RWPE2 (cell line): Measurements from ENCODE around the gene PLPP4.

Experiments used
- ATAC-seq: fragments of 200-7000 bp; cut with Tn5 transposase; 3 replicates; pipeline ENCODE4 v1.9.1; 2021; ENCODE audit warnings: low read depth
- DNase-seq: peaks from one replicate; pipeline ENCODE4 v3.0.0-alpha.2; 2020; ENCODE audit warnings: low spot score
- H3K27ac ChIP-seq: fragments of 450-650 bp; 2 replicates; pipeline ENCODE4 v1.5.1; 2017; ENCODE audit warnings: mild to moderate bottlenecking; ENCODE audit not compliant: poor library complexity, severe bottlenecking
- H3K27me3 ChIP-seq: fragments of 250-450 bp; sonication (Bioruptor Pico); 2 replicates; pipeline ENCODE4 v1.5.1; 2021; ENCODE audit warnings: mild to moderate bottlenecking, moderate library complexity; ENCODE audit not compliant: insufficient read depth, poor library complexity, severe bottlenecking
- H3K36me3 ChIP-seq: fragments of 250-450 bp; sonication (Bioruptor Pico); 2 replicates; pipeline ENCODE4 v1.5.1; 2020; ENCODE audit warnings: low read depth, mild to moderate bottlenecking, moderate library complexity
- H3K4me1 ChIP-seq: fragments of 250-450 bp; sonication (Bioruptor Pico); 2 replicates; pipeline ENCODE4 v1.5.1; 2021; ENCODE audit warnings: mild to moderate bottlenecking, moderate library complexity; ENCODE audit not compliant: insufficient read depth, poor library complexity, severe bottlenecking
- H3K4me3 ChIP-seq: fragments of 250-450 bp; sonication (Bioruptor Pico); 2 replicates; pipeline ENCODE4 v1.5.1; 2021; ENCODE audit warnings: mild to moderate bottlenecking, moderate library complexity; ENCODE audit not compliant: severe bottlenecking
- H3K9me3 ChIP-seq: fragments of 250-450 bp; sonication (Bioruptor Pico); 2 replicates; pipeline ENCODE4 v1.5.1; 2021; ENCODE audit warnings: mild to moderate bottlenecking, moderate library complexity; ENCODE audit not compliant: severe bottlenecking
- CTCF ChIP-seq: fragments of 450-650 bp; IDR thresholded peaks from one replicate; pipeline ENCODE4 v1.5.1; 2017; ENCODE audit warnings: mild to moderate bottlenecking, moderate library complexity; ENCODE audit not compliant: poor library complexity, severe bottlenecking

The PLPP4 gene

GRCh38 chr10:120428754-120429153, 28.3 kb upstream of the PLPP4 start:
- Histone ChIP-seq H3K4me1 (no peaks in the 10 kb centered on the region), H3K4me3 (no peak overlapping the region), H3K36me3 (no peaks in the 10 kb centered on the region), H3K27ac (no peak overlapping the region), H3K9me3 (no peaks in the 10 kb centered on the region), H3K27me3 (no peaks in the 10 kb centered on the region)
- TF ChIP-seq CTCF, result no peak
- DNase-seq, result no peak
- no peak for ATAC-seq

GRCh38 chr10:120429395-120429794, 27.6 kb upstream of the PLPP4 start:
- H3K4me1 ChIP-seq, result no peaks in the 10 kb centered on the region
- H3K9me3 ChIP-seq, result no peaks in the 10 kb centered on the region
- no peak for TF ChIP-seq CTCF
- H3K4me3 ChIP-seq, result no peak overlapping the region
- no peak overlapping the region for H3K27ac ChIP-seq
- no peaks in the 10 kb centered on the region for H3K36me3 ChIP-seq
- DNase-seq (no peak), ATAC-seq (no peak)
- no peaks in the 10 kb centered on the region for H3K27me3 ChIP-seq

- Histone ChIP-seq H3K36me3 (no peaks in the 10 kb centered on the region), H3K27me3 (no peaks in the 10 kb centered on the region), H3K4me1 (no peaks in the 10 kb centered on the region), H3K4me3 (no peak overlapping the region), H3K9me3 (no peaks in the 10 kb centered on the region), H3K27ac (no peak overlapping the region)
- no peak for TF ChIP-seq CTCF
- ATAC-seq, result no peak
- no peak for DNase-seq
Observed at GRCh38 chr10:120431251-120431651, 25.8 kb upstream of the PLPP4 start.

GRCh38 chr10:120432209-120432608, 24.8 kb upstream of the PLPP4 start:
- Histone ChIP-seq H3K4me3 (no peak overlapping the region), H3K27ac (no peak overlapping the region), H3K27me3 (no peaks in the 10 kb centered on the region), H3K4me1 (no peaks in the 10 kb centered on the region), H3K9me3 (no peaks in the 10 kb centered on the region), H3K36me3 (no peaks in the 10 kb centered on the region)
- ATAC-seq (peak; percentile 40; the same call in 1 of the 3 replicates), DNase-seq (no peak)
- no peak for TF ChIP-seq CTCF

GRCh38 chr10:120433141-120433540, 23.9 kb upstream of the PLPP4 start:
- TF ChIP-seq CTCF, result no peak
- Histone ChIP-seq H3K27me3 (no peaks in the 10 kb centered on the region), H3K36me3 (no peaks in the 10 kb centered on the region), H3K27ac (no peak overlapping the region), H3K4me3 (no peak overlapping the region), H3K4me1 (no peaks in the 10 kb centered on the region), H3K9me3 (no peaks in the 10 kb centered on the region)
- DNase-seq (no peak), ATAC-seq (no peak)
